K562 (cell line): ENCODE results near the gene KDM2B. TPM values are rescaled to one million over a fixed set of nuclear protein-coding genes. Genes with fewer than 3 reads are reported as not detected.

Experiments
- ATF1 ChIP-seq, 2 experiments: fragments of 450-650 bp in 1 of 2; IDR thresholded peaks; 2 replicates each; pipeline ENCODE4 v1.6.1; 2016; ENCODE audit warnings: missing compliant biosample characterization in 1 of 2, missing genetic modification characterization in 1 of 2
- CBFB ChIP-seq: sonication (generic); formaldehyde crosslinking; IDR thresholded peaks from 2 replicates; pipeline ENCODE4 v1.4.0; 2020; ENCODE audit warnings: mild to moderate bottlenecking, missing genetic modification reagents
- CBX5 ChIP-seq: IDR thresholded peaks from 2 replicates; pipeline ENCODE4 v1.6.1; 2014; ENCODE audit warnings: low read depth, borderline replicate concordance
- CREM ChIP-seq: IDR thresholded peaks from 2 replicates; pipeline ENCODE4 v1.6.1; 2014; ENCODE audit warnings: antibody characterized with exemption, low read depth
- EHMT2 ChIP-seq: fragments of 450-650 bp; IDR thresholded peaks from 2 replicates; pipeline ENCODE4 v1.6.1; 2018; ENCODE audit warnings: antibody characterized with exemption
- HNRNPH1 ChIP-seq: fragments of 200-400 bp; formaldehyde crosslinking; optimal IDR thresholded peaks from 2 replicates; pipeline ENCODE3; 2017; ENCODE audit warnings: low read depth, mild to moderate bottlenecking, low read length, moderate library complexity
- PCBP2 ChIP-seq: fragments of 200-400 bp; formaldehyde crosslinking; IDR thresholded peaks from 2 replicates; pipeline ENCODE4 v1.6.1; 2018; ENCODE audit warnings: low read length, low read depth, mild to moderate bottlenecking, moderate library complexity; ENCODE audit not compliant: poor library complexity, severe bottlenecking
- PHB2 ChIP-seq: fragments of 450-650 bp; IDR thresholded peaks from 2 replicates; pipeline ENCODE4 v1.6.1; 2017; ENCODE audit warnings: low read depth
- SAP30 ChIP-seq: fragments of 200-600 bp; sonication (generic); IDR thresholded peaks from 2 replicates; pipeline ENCODE4 v1.6.1; 2012; ENCODE audit warnings: borderline replicate concordance, low read depth, mild to moderate bottlenecking, moderate library complexity, low read length, control low read depth, inconsistent platforms; ENCODE audit not compliant: insufficient read depth, poor library complexity, severe bottlenecking
- SREBF2 ChIP-seq: sonication (generic); formaldehyde crosslinking; IDR thresholded peaks from 2 replicates; pipeline ENCODE4 v1.4.0; 2020; ENCODE audit warnings: mild to moderate bottlenecking, missing genetic modification reagents
- TOE1 ChIP-seq, 2 experiments: fragments of 450-650 bp in 1 of 2; sonication (generic) in 1 of 2; formaldehyde crosslinking in 1 of 2; IDR thresholded peaks; 2 replicates each; pipeline versions ENCODE4 v1.7.1 to v1.8.0; 2016 to 2022; ENCODE audit warnings: borderline replicate concordance in 2 of 2, mild to moderate bottlenecking in 2 of 2, antibody characterized with exemption in 1 of 2, inconsistent platforms in 1 of 2, low read depth in 1 of 2, missing genetic modification reagents in 1 of 2, moderate library complexity in 1 of 2
- ZBTB12 ChIP-seq: fragments of 250-450 bp; sonication (Bioruptor Pico); IDR thresholded peaks from 2 replicates; pipeline ENCODE4 v1.4.0; 2020
- ZNF146 ChIP-seq: IDR thresholded peaks from one replicate; pipeline ENCODE4 v1.6.1; 2018; ENCODE audit warnings: missing compliant biosample characterization; ENCODE audit not compliant: unreplicated experiment
- ZNF57 ChIP-seq: fragments of 450-650 bp; formaldehyde crosslinking; IDR thresholded peaks from 2 replicates; pipeline ENCODE4 v1.4.0; 2020; ENCODE audit warnings: mild to moderate bottlenecking, moderate library complexity
- polyA plus RNA-seq, 8 experiments: library from polyadenylated mRNA; depleted of rRNA in 4 of 8; stranded (reverse) in 5 of 8; unstranded in 3 of 8; fragments of >200 nt; fragmentation: Nextera tagmentation in 2 of 8; fragmentation: Illumina TruSeq in 1 of 8; extraction: Ambion mirVana in 2 of 8; extraction: Trizol in 1 of 8; gene quantifications; 2 replicates each; pipeline versions ENCODE4 v1.2.1 to v1.2.3, GENCODE V29; 2011 to 2014; ENCODE audit warnings: inconsistent platforms in 1 of 8, missing spikeins in 1 of 8
- total RNA-seq, 7 experiments: library from RNA; depleted of rRNA in 6 of 7; stranded (reverse); fragments of >200 nt in 6 of 7; fragmentation: Illumina TruSeq in 2 of 7; extraction: Trizol in 2 of 7; gene quantifications; 2 replicates each; pipeline versions ENCODE4 v1.2.1 to v1.2.3, GENCODE V29; 2011 to 2021; ENCODE audit warnings: low replicate concordance in 1 of 7
- TF ChIP-seq, protein P1 (sequence below), 2 experiments: fragments of 450-650 bp; formaldehyde crosslinking in 1 of 2; IDR thresholded peaks; 2 replicates each; pipeline versions ENCODE4 v1.4.0 to v1.6.1; 2014 to 2020; ENCODE audit warnings: mild to moderate bottlenecking in 2 of 2, borderline replicate concordance in 1 of 2, low read depth in 1 of 2
- TF ChIP-seq, protein P2 (sequence below): fragments of 200-800 bp; sonication (Bioruptor generic); IDR thresholded peaks from 2 replicates; pipeline ENCODE4 v1.6.1; 2017; ENCODE audit warnings: missing genetic modification characterization, missing compliant biosample characterization

KDM2B gene
- total and polyA plus RNA-seq, 9 of the 15 experiments (the other 6 are each of a cell fraction or from before 2014, with no cell fraction given): 7.4 to 50.5 (median 22.5) TPM

DNA sequence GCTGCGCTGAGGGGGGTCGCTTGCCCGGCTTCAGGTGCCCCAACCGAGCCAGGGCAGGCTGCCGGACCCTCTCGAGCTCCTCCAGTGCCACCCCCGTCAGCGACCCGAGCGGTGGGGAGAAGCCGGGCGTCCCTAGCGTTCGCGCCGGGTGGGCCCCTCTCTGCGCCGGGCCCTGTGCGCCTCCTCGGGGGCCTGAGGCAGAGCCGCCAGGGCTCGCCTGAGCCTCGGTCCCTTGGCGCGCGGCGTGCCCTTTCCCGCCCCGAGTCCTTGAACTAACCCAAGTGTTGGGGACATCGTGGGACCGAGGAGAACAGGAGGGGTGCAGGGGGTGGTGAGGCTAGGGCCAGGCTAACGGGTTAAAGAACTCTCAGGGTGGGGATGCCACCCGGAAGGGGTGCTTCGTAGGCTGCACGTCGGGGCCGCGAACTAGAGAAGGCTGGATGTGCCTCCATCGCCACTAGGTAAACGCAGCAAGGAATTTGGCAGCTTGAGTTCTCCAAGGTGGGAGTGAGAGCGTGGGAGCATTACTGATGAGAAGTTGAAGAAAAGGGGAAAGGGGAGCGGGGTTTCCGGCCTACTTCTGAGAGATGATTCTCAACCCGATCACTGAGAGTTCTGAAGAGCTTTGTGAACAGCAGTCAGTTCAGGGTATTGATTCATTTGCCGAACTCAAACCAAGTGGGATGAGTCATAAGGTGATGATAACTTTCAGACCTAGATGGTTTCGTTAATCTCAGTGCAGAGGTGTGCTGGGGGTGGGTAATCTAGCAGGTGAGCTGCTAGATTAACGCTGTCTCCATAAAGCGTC is 180.3 kb downstream of the KDM2B start (continued):
- no peak for TF ChIP-seq PHB2
- TF ChIP-seq ZNF57 (CRISPR knock-in tag): no peak
- TF ChIP-seq PCBP2: no peak
- 0 out of 2 replicates have a peak, but pooled peaks have one; percentile 19 for TF ChIP-seq TOE1 (IDR thresholded peaks at IDR 0.05; ENCODE audit: borderline replicate concordance)
- TF ChIP-seq TOE1 (CRISPR knock-in tag; IDR thresholded peaks at IDR 0.05; ENCODE audit: borderline replicate concordance, low read depth): no peak
- TF ChIP-seq EHMT2: no peak
- no peak for TF ChIP-seq ATF1 (CRISPR knock-in tag; IDR thresholded peaks at IDR 0.05)
- no peak for TF ChIP-seq ATF1 (tag; IDR thresholded peaks at IDR 0.05)
- TF ChIP-seq, protein P1, sequence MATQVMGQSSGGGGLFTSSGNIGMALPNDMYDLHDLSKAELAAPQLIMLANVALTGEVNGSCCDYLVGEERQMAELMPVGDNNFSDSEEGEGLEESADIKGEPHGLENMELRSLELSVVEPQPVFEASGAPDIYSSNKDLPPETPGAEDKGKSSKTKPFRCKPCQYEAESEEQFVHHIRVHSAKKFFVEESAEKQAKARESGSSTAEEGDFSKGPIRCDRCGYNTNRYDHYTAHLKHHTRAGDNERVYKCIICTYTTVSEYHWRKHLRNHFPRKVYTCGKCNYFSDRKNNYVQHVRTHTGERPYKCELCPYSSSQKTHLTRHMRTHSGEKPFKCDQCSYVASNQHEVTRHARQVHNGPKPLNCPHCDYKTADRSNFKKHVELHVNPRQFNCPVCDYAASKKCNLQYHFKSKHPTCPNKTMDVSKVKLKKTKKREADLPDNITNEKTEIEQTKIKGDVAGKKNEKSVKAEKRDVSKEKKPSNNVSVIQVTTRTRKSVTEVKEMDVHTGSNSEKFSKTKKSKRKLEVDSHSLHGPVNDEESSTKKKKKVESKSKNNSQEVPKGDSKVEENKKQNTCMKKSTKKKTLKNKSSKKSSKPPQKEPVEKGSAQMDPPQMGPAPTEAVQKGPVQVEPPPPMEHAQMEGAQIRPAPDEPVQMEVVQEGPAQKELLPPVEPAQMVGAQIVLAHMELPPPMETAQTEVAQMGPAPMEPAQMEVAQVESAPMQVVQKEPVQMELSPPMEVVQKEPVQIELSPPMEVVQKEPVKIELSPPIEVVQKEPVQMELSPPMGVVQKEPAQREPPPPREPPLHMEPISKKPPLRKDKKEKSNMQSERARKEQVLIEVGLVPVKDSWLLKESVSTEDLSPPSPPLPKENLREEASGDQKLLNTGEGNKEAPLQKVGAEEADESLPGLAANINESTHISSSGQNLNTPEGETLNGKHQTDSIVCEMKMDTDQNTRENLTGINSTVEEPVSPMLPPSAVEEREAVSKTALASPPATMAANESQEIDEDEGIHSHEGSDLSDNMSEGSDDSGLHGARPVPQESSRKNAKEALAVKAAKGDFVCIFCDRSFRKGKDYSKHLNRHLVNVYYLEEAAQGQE (IDR thresholded peaks at IDR 0.05; ENCODE audit: borderline replicate concordance): no peak
- TF ChIP-seq, protein P1 (CRISPR knock-in tag; IDR thresholded peaks at IDR 0.05; ENCODE audit: low read depth): no peak
- TF ChIP-seq ZNF146 (CRISPR knock-in tag): no peak
- TF ChIP-seq CBFB (CRISPR knock-in tag): no peak
- TF ChIP-seq SREBF2 (CRISPR knock-in tag): no peak
- no peak for TF ChIP-seq HNRNPH1
- TF ChIP-seq CBX5: no peak
- TF ChIP-seq CREM: no peak
- TF ChIP-seq, protein P2, sequence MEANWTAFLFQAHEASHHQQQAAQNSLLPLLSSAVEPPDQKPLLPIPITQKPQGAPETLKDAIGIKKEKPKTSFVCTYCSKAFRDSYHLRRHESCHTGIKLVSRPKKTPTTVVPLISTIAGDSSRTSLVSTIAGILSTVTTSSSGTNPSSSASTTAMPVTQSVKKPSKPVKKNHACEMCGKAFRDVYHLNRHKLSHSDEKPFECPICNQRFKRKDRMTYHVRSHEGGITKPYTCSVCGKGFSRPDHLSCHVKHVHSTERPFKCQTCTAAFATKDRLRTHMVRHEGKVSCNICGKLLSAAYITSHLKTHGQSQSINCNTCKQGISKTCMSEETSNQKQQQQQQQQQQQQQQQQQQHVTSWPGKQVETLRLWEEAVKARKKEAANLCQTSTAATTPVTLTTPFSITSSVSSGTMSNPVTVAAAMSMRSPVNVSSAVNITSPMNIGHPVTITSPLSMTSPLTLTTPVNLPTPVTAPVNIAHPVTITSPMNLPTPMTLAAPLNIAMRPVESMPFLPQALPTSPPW: no peak
- TF ChIP-seq SAP30: peak; percentile 74
- no peak for TF ChIP-seq ZBTB12 (CRISPR knock-in tag)
